Measurements from ENCODE around the gene FBXW7. TPM values are rescaled to one million over a fixed set of nuclear protein-coding genes. Genes with fewer than 3 reads are reported as not detected.

FBXW7 gene
- total RNA-seq, 1 experiment from 2014 or later = 27.1 TPM

- Histone ChIP-seq H2BK12ac (ENCODE audit: insufficient read length, low read depth, low read length) (no peak overlapping the region), H2BK120ac (ENCODE audit: low read depth, low read length, poor library complexity, severe bottlenecking) (no peak overlapping the region), H4K5ac (ENCODE audit: insufficient read length, low read depth, low read length) (no peak overlapping the region), H3K4ac (ENCODE audit: low read depth, low read length) (no peak overlapping the region), H3K9ac (ENCODE audit: extremely low read depth, insufficient read length, low read length) (no peak overlapping the region), H3K9me3 (ENCODE audit: control insufficient read depth, low read depth, low read length) (no peaks in the 10 kb centered on the region), H4K20me1 (ENCODE audit: control insufficient read depth, insufficient read depth, insufficient read length) (no peaks in the 10 kb centered on the region), H3K23ac (ENCODE audit: insufficient read length, low read depth, low read length) (no peak overlapping the region), H3K14ac (ENCODE audit: insufficient read depth, low read length) (no peak overlapping the region), H3K23me2 (ENCODE audit: insufficient read length, low read depth, low read length, poor library complexity, severe bottlenecking) (no peaks in the 10 kb centered on the region), H4K91ac (ENCODE audit: insufficient read length, low read depth, low read length) (no peak overlapping the region), H3K79me2 (ENCODE audit: insufficient read depth, low read length) (peaks cover 4% of the 10 kb centered on the region; the same call in 1 of the 2 replicates), H3K27me3 (ENCODE audit: insufficient read depth, low read length) (no peaks in the 10 kb centered on the region), H2BK15ac (ENCODE audit: low read depth, low read length) (no peak overlapping the region), H2AFZ (ENCODE audit: low read length) (no peak overlapping the region), H4K8ac (replicated peaks; ENCODE audit: insufficient read length, low read depth, low read length) (no peak overlapping the region), H2BK20ac (ENCODE audit: low read depth, low read length, poor library complexity, severe bottlenecking) (no peak overlapping the region), H2BK5ac (ENCODE audit: insufficient read length, low read length) (no peak overlapping the region), H3K4me2 (ENCODE audit: insufficient read depth, insufficient read length, low read length) (no peak overlapping the region), H3K27ac (ENCODE audit: insufficient read length, low read depth, low read length) (no peak overlapping the region), H3K56ac (ENCODE audit: insufficient read length, low read depth, low read length) (no peak overlapping the region), H2AK5ac (ENCODE audit: insufficient read length, low read length) (no peak overlapping the region), H3K4me1 (ENCODE audit: insufficient read depth, low read length) (no peaks in the 10 kb centered on the region), H3T11ph (ENCODE audit: low read length) (no peak overlapping the region), H3K79me1 (ENCODE audit: insufficient read depth, low read depth, low read length, poor library complexity, severe bottlenecking) (peaks cover 7% of the 10 kb centered on the region), H3K18ac (ENCODE audit: insufficient read length, low read depth, low read length) (no peak overlapping the region)
- Mint-ChIP-seq H3K27ac (no peak overlapping the region), H3K4me1 (peaks cover 9 to 26% of the 10 kb centered on the region in 2 experiments), H3K27me3 (ENCODE audit: low read depth) (no peaks in the 10 kb centered on the region), H3K4me3 (no peak overlapping the region), H3K36me3 (ENCODE audit: insufficient read depth in 1 of 3, low read depth in 3 of 3) (0 out of 7 replicates have a peak, but pooled peaks cover 0 to 2% (median 0%) of the 10 kb centered on the region in 3 experiments), H3K9me3 (no peaks in the 10 kb centered on the region)
- no CpG with 5 or more reads among the region's 2 CpGs for WGBS (ENCODE audit: extremely low coverage, insufficient read length, low lambda C conversion rate)
- TF ChIP-seq, protein P1, sequence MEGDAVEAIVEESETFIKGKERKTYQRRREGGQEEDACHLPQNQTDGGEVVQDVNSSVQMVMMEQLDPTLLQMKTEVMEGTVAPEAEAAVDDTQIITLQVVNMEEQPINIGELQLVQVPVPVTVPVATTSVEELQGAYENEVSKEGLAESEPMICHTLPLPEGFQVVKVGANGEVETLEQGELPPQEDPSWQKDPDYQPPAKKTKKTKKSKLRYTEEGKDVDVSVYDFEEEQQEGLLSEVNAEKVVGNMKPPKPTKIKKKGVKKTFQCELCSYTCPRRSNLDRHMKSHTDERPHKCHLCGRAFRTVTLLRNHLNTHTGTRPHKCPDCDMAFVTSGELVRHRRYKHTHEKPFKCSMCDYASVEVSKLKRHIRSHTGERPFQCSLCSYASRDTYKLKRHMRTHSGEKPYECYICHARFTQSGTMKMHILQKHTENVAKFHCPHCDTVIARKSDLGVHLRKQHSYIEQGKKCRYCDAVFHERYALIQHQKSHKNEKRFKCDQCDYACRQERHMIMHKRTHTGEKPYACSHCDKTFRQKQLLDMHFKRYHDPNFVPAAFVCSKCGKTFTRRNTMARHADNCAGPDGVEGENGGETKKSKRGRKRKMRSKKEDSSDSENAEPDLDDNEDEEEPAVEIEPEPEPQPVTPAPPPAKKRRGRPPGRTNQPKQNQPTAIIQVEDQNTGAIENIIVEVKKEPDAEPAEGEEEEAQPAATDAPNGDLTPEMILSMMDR (conservative IDR thresholded peaks at IDR 0.05) = no peak
- no peak for DNase-seq
These were observed 35.6 kb downstream of the FBXW7 start for GRCh38 chr4:152500275-152500674.
